Thyroid gland (tissue), 4 donors: Measurements from ENCODE around the gene TRMT2A. TPM values are rescaled to one million over a fixed set of nuclear protein-coding genes. Genes with fewer than 3 reads are reported as not detected.
"Not testable (repeated sequence)": the region's sequence is repeated elsewhere in the genome, so short reads cannot be mapped to it uniquely, and the experiment has no call there.

Experiments
- DNase-seq, 2 donors: peaks; one replicate each; pipeline ENCODE4 v3.0.0-alpha.2; 2019
- H3K27ac ChIP-seq, 3 donors: fragments of 200-600 bp; sonication (generic); 1 replicate in 2 of 3; 2 replicates in 1 of 3; pipeline ENCODE4 v1.5.1; 2016 to 2019; ENCODE audit warnings: mild to moderate bottlenecking in 1 of 3, moderate library complexity in 1 of 3
- H3K27me3 ChIP-seq: fragments of 200-600 bp; sonication (generic); one replicate; pipeline ENCODE4 v1.5.1; 2019
- H3K36me3 ChIP-seq, 2 donors: fragments of 200-600 bp; sonication (generic); one replicate each; pipeline ENCODE4 v1.5.1; 2016 to 2019
- H3K4me1 ChIP-seq, 2 donors: fragments of 200-600 bp; sonication (generic); one replicate each; pipeline ENCODE4 v1.5.1; 2017 to 2019
- H3K4me3 ChIP-seq, 3 donors: fragments of 200-600 bp; sonication (generic); replicated peaks in 1 of 3; 1 replicate in 2 of 3; 2 replicates in 1 of 3; pipeline ENCODE4 v1.5.1; 2016; ENCODE audit warnings: mild to moderate bottlenecking in 1 of 3
- H3K9me3 ChIP-seq: fragments of 200-600 bp; sonication (generic); one replicate; pipeline ENCODE4 v1.5.1; 2017
- CTCF ChIP-seq, 6 experiments: fragments of 200-600 bp in 3 of 6; fragments of 450-650 bp in 3 of 6; sonication (generic) in 3 of 6; IDR thresholded peaks; one replicate each; pipeline ENCODE4 v1.5.1; 2016 to 2019; ENCODE audit warnings: antibody characterized with exemption in 6 of 6, mild to moderate bottlenecking in 2 of 6, inconsistent platforms in 1 of 6, moderate library complexity in 1 of 6
- POLR2A ChIP-seq, 2 donors: fragments of 450-650 bp; IDR thresholded peaks; one replicate each; pipeline ENCODE4 v1.6.1; 2017; ENCODE audit warnings: antibody characterized with exemption in 2 of 2, mild to moderate bottlenecking in 2 of 2, moderate library complexity in 1 of 2
- WGBS, 2 donors: methylation state at CpG; one replicate each; pipeline ENCODE4 v1.1.5; 2017; 5-methylcytosine and 5-hydroxymethylcytosine counted together
- intact Hi-C: fragments of 100-400 bp; cut with DNase I; formaldehyde crosslinking; loops from one replicate; pipeline ENCODE4 v1.15.1; 2023
- total RNA-seq, 4 donors: library from RNA; depleted of rRNA; stranded (reverse); fragments of >200 nt; gene quantifications; one replicate each; pipeline ENCODE4 v1.2.3, GENCODE V29; 2016

TRMT2A gene
- total RNA-seq, 4 donors from 2014 or later = 36.9 to 65.5 (median 53.3) TPM

GRCh38 chr22:20164863-20165262 is 47.8 kb upstream of the TRMT2A start:
- TF ChIP-seq POLR2A (IDR thresholded peaks at IDR 0.05) (no peak), CTCF (IDR thresholded peaks at IDR 0.05) (no peak)
- WGBS, 2 donors = 43 to 87% methylated on average over 5 to 7 of the region's 11 CpGs
- no peaks in the 10 kb centered on the region for H3K9me3 ChIP-seq
- no peak overlapping the region for H3K27ac ChIP-seq
- no peaks in the 10 kb centered on the region for H3K4me1 ChIP-seq
- no peak overlapping the region for H3K4me3 ChIP-seq
- no peaks in the 10 kb centered on the region for H3K27me3 ChIP-seq
- intact Hi-C loops = no loop called here
- H3K36me3 ChIP-seq = no peaks in the 10 kb centered on the region
- no peak for DNase-seq

DNA sequence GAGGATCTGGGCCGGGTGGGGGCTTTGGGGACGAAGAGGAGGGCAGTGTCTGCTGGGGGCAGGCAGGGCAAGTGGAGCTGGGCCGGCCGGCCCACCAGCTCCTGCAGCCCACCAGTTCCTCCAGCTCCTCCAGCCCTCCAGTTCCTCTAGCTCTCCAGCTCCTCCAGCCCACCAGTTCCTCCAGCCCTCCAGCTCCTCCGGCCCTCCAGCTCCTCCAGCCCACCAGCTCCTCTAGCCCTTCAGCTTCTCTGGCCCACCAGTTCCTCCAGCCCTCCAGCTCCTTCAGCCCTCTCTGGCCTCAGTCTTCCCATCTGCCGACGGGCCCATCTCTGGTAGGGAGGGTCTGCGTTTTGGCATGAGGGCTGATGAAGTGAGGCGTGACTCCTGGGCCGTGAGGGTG is 43.0 kb upstream of the TRMT2A start:
- TF ChIP-seq CTCF (IDR thresholded peaks at IDR 0.05) (no peak), POLR2A (IDR thresholded peaks at IDR 0.05) (no peak)
- Histone ChIP-seq H3K4me1 (peaks cover 0 to 4% of the 10 kb centered on the region in 2 donors), H3K27me3 (no peaks in the 10 kb centered on the region), H3K9me3 (no peaks in the 10 kb centered on the region), H3K36me3 (no peaks in the 10 kb centered on the region), H3K27ac (no peak overlapping the region), H3K4me3 (no peak overlapping the region)
- intact Hi-C loops = no loop called here
- DNase-seq = no peak
- WGBS, 2 donors = 78 to 81% methylated on average over 10 of the region's 10 CpGs

DNA sequence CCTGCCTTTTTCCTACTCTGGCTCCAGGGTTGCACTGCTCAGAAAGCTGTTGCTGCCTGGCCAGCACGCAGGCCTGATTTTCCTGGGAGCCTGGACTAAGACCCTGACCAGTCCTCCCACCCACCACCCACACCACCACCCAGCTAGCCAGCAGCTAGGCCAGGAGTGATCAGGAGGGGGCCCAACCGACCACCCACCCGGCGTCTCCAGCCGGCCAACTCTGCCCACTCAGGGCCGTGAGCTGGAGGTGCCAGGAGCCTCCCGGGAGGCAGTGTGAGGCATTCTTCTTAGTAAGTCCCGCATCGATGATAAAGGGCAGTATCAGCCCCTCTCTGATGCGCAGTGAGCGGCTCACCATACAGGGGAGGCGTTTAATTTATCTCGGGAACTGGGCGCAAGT is 42.5 kb upstream of the TRMT2A start:
- H3K27ac ChIP-seq, H3K27me3 ChIP-seq, H3K4me1 ChIP-seq, H3K9me3 ChIP-seq, H3K36me3 ChIP-seq, DNase-seq, H3K4me3 ChIP-seq: not testable (repeated sequence)
- 78 to 81% methylated on average over 13 of the region's 14 CpGs for WGBS, 2 donors
- intact Hi-C loops = loop anchor here (5.0 kb wide), 1 partner anchor 108 kb away; the partner anchor contains the start of gene RTN4R

DNA sequence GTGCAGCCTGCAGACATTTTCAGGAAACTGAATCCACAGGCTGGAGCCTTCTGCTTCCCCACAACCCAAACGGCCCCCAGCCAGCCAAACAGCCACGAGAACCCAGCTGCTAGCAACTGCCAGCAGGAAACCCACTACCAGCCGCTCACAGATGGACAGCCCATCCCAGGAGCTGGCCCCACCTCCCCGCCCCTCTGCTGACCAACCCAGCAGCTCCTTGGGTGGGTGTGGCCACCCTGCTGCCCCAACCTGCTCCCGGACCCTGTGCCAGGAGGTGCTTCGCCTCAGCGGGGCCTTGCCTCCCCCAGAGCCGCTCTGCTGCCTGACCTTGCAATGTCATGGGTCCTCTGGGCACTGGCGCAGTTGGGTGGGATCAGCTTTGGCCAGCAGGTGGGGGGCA is 42.0 kb upstream of the TRMT2A start:
- no peak overlapping the region for H3K27ac ChIP-seq
- H3K4me1 ChIP-seq = peaks cover 0 to 4% of the 10 kb centered on the region in 2 donors
- no peaks in the 10 kb centered on the region for H3K36me3 ChIP-seq
- no peak overlapping the region for H3K4me3 ChIP-seq
- H3K9me3 ChIP-seq = no peaks in the 10 kb centered on the region
- TF ChIP-seq POLR2A (IDR thresholded peaks at IDR 0.05) (no peak), CTCF (IDR thresholded peaks at IDR 0.05) (no peak)
- no peak for DNase-seq
- intact Hi-C loops = loop anchor here (5.0 kb wide), 1 partner anchor 108 kb away; the partner anchor contains the start of gene RTN4R
- 40 to 67% methylated on average over 5 to 7 of the region's 9 CpGs for WGBS, 2 donors
- no peaks in the 10 kb centered on the region for H3K27me3 ChIP-seq

GRCh38 chr22:20158391-20159036 is 41.5 kb upstream of the TRMT2A start:
- no peak for DNase-seq
- Histone ChIP-seq H3K4me1 (peaks cover 0 to 4% of the 10 kb centered on the region in 2 donors), H3K36me3 (no peaks in the 10 kb centered on the region), H3K27ac (no peak overlapping the region), H3K4me3 (no peak overlapping the region), H3K9me3 (no peaks in the 10 kb centered on the region), H3K27me3 (no peaks in the 10 kb centered on the region)
- TF ChIP-seq CTCF (IDR thresholded peaks at IDR 0.05) (no peak), POLR2A (IDR thresholded peaks at IDR 0.05) (no peak)
- 75 to 78% methylated on average over 11 to 12 of the region's 15 CpGs for WGBS, 2 donors
- intact Hi-C loops = loop anchor here (5.0 kb wide), 1 partner anchor 109 kb away; the partner anchor contains the start of gene RTN4R
